ENCODE data around the gene LRP3. TPM values are rescaled to one million over a fixed set of nuclear protein-coding genes. Genes with fewer than 3 reads are reported as not detected.
A peak's percentile ranks its signal among the peaks of the same experiment; 100 is the strongest.
"Not testable (repeated sequence)": the region's sequence is repeated elsewhere in the genome, so short reads cannot be mapped to it uniquely, and the experiment has no call there.

Gene LRP3
- total RNA-seq, 1 donor from 2014 or later = 17.8 TPM

DNA sequence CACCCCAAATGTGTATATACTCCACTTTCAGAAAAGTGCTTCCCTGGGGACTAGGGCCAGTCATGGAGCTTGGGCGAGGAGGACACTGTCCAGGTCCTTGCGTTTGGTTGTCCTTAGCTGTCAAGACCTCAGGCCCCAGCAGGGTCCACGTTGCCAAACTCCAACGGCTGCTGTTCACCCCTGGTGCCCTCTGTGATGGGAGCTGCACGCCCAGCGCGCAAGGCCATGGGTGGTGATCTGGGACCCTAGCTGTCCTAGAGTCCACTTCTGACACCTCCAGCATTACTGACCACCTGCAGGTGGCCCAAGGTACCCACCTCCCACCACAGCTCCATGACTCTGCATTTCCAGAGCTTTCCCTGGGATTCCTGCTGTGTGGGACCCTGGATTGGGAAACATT is 4.0 kb downstream of the LRP3 start:
- ATAC-seq (no peak), DNase-seq (ENCODE audit: missing footprints) (peak; percentile 0)
- intact Hi-C loops (cut with DNase I) = no loop called here

- ATAC-seq = no peak
- DNase-seq (ENCODE audit: missing footprints) = peak; percentile 20
- intact Hi-C loops (cut with DNase I) = no loop called here
Observed at GRCh38 chr19:33199441-33200265, 5.5 kb downstream of the LRP3 start.

DNA sequence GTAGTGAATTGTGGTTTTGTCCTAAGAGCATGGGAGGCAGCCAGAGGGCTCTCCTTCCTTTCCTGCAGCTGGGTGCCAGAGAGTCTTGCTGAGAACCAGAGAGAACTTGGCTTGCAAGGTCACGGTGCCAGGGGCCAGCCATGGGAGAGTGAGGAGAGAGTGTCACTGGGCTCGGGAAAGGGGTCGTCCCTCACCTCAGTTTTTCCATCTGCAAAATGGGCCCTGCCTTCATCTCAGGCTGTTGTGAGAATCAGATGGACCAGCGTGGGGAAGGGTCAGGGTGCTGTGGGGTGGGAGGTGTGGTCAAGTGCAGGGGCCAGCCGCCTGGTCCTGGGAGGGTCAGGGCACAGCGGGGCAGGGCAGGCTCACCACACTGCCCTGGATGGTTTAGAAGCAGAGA is 7.3 kb downstream of the LRP3 start:
- peak; percentile 13 for DNase-seq (ENCODE audit: missing footprints)
- intact Hi-C loops (cut with DNase I) = no loop called here
- ATAC-seq = no peak

DNA sequence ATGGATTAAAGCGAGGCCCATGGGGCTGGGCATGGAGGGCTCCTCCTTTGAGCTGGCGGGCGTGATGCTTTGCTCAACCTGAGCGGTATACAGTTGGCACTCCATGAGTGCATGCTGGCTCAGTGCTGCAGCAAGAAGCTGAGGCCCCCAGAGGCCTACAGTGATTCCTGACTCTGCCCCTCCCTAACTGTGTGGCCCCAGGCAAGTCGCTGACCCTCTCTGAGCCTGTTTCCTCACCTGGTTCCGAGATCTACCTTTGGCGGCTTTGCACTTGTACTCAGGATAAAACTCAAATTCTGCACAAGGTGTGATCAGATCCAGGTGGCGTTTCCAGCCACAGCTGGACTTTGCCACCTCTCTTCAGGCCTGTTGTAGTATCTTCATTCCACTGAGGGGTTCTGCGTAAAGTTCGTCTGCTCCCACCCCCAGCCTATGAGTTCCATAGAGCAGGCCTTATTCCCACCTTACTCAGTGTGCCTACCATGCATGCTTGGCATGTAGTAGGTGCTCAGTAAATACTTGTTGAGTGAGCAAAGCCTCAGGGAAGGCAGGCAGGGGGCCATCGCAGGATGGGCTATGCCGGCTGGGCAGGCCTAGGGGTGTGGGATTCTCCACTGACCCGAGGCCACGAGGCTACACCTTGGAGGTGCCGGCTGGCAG is 7.9 kb downstream of the LRP3 start:
- intact Hi-C loops (cut with DNase I) = no loop called here
- no peak for ATAC-seq

GRCh38 chr19:33202546-33203507 is 8.7 kb downstream of the LRP3 start:
- peak; percentile 45 for DNase-seq (ENCODE audit: missing footprints)
- ATAC-seq = no peak
- intact Hi-C loops (cut with DNase I) = no loop called here

More for the DNA sequence above, 7.9 kb downstream of the LRP3 start:
- no peak for DNase-seq (ENCODE audit: missing footprints)

GRCh38 chr19:33203529-33203928 is 9.4 kb downstream of the LRP3 start:
- DNase-seq (ENCODE audit: missing footprints) (peak; percentile 37), ATAC-seq (no peak)
- intact Hi-C loops (cut with DNase I) = no loop called here

- DNase-seq (ENCODE audit: missing footprints) (peak; percentile 23), ATAC-seq (no peak)
- intact Hi-C loops (cut with DNase I) = no loop called here
Observed at GRCh38 chr19:33204136-33204973, 10.2 kb downstream of the LRP3 start.

DNA sequence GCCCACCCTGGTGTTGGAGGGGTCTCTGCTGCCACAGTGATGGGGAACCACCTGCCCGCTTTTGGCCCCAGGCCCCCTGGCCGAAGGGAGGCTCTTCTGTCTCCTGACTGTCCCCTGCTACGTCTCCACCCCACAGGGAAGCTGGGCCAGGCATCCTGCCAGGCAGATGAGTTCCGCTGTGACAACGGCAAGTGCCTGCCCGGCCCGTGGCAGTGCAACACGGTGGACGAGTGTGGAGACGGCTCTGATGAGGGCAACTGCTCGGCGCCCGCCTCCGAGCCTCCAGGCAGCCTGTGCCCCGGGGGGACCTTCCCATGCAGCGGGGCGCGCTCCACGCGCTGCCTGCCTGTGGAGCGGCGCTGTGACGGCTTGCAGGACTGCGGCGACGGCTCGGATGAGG is 11.0 kb downstream of the LRP3 start:
- DNase-seq (ENCODE audit: missing footprints) (peak; percentile 37), ATAC-seq (no peak)
- intact Hi-C loops (cut with DNase I) = no loop called here

GRCh38 chr19:33205531-33206260 is 11.6 kb downstream of the LRP3 start:
- ATAC-seq (no peak), DNase-seq (ENCODE audit: missing footprints) (peak; percentile 62)
- intact Hi-C loops (cut with DNase I) = no loop called here

DNA sequence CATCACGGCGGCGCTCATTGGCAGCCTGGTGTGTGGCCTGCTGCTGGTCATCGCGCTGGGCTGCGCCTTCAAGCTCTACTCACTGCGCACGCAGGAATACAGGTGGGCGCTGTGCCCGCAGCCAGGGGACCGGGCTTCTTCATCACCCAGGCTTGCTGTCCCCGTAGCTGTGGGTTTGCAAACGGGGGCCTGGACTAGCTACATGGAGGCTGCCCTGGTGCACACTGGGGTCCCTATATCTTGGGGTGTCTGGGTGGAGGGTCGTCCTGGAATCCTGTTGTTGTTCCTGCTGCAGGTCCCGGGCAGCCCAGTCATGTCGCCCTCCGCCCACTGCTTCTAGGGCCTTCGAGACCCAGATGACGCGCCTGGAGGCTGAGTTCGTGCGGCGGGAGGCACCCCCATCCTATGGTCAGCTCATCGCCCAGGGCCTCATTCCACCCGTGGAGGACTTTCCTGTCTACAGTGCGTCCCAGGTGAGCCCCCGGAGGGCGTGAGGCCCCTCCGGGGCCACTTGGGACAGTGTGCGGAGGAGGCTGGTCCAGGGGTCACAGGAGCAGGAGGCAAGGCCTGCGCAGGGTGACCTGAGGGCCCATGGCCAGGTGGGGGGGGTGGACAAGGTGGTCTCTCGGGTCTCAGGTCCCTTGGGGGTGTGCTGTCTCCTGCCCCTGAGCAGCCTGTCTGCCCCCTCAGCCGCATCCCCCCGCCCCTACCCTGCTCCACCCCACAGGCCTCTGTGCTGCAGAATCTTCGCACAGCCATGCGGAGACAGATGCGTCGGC is 12.3 kb downstream of the LRP3 start:
- ATAC-seq (no peak), DNase-seq (ENCODE audit: missing footprints) (peak; percentile 68)
- intact Hi-C loops (cut with DNase I) = no loop called here

- intact Hi-C loops (cut with DNase I) = no loop called here
- ATAC-seq (no peak), DNase-seq (ENCODE audit: missing footprints) (peak; percentile 50)
Observed at GRCh38 chr19:33207040-33207620, 13.0 kb downstream of the LRP3 start.

- ATAC-seq = no peak
- intact Hi-C loops (cut with DNase I) = no loop called here
- no peak for DNase-seq (ENCODE audit: missing footprints)
Observed at GRCh38 chr19:33207903-33208302, 13.8 kb downstream of the LRP3 start.

DNA sequence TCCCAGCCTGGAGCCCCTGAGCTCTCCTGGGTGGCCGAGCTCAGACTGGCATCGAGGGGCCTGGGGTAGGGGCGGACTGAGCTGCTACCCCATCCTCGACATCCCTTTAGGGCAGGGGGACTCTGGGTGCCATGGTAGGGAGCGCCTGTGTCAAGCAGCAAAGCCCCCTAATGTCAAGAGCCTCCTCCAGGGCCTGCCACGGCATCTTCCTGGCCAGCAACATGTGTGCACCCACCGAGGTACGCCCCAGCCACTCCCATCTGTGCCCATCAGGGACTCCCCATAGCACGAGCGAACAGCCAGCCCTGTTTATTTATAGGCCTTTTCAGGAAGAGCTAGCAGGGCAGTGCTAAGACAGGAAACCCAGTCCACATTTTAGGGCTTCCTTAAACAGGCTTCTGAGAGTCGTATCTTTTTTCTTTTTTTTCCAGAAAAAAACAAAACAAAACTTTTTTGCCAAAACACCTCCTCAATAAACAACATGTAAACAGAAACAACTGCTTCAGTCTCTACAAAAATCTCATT is 14.3 kb downstream of the LRP3 start:
- ATAC-seq (no peak), DNase-seq (ENCODE audit: missing footprints) (no peak)
- intact Hi-C loops (cut with DNase I) = no loop called here

DNA sequence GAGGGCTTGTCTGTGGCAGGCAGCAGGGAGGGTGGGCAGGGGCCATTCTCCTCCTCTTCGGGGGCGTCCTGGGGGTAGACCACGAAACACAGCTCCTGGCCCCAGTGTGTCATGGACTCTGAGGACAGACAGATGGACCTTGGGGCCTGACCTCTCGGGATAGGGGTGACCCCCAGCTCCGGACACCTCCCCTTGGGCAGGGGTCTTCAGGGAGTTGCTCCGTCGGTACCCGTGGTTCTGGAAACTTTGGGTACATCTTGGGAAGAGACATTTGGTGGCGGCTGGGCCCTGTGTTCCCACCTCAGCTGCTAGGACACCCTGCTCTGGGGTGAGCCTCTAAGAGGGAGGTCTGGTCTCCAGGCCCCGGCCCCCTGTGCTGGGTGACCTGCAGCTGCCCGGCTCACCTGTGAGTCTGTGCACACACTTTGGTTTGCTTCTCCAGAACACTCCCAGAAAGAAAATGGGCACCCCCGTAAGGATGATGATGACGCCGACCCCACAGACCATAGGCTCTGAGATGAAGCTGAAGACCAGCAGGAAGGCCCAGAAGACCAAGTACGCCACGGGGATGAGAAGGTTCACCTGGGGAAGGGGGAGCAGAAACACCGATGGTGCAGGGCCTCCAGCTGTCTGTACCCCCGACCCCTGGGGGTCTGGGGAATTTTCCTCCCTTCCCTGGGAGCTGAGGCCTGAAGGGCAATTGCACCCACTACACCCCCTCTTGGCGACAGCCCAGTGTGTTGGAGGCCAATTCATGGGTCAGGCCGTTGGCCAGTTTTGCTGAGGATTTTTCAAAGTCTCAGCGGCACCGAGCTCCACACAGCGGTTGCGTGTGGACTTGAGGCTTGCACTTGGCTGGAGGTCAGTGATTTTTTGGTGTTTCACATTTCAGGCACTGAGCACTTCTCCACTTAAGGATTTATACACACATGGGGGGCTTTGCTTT is 15.0 kb downstream of the LRP3 start:
- peak; percentile 59 for DNase-seq (ENCODE audit: missing footprints)
- ATAC-seq = peak; percentile 32
- intact Hi-C loops (cut with DNase I) = no loop called here

- DNase-seq (ENCODE audit: missing footprints) = peak; percentile 55
- intact Hi-C loops (cut with DNase I); ATAC-seq: not testable (repeated sequence)
Observed at GRCh38 chr19:33209850-33210230, 15.7 kb downstream of the LRP3 start.
